ENCODE data around the gene CCR2.

The CCR2 gene

DNA sequence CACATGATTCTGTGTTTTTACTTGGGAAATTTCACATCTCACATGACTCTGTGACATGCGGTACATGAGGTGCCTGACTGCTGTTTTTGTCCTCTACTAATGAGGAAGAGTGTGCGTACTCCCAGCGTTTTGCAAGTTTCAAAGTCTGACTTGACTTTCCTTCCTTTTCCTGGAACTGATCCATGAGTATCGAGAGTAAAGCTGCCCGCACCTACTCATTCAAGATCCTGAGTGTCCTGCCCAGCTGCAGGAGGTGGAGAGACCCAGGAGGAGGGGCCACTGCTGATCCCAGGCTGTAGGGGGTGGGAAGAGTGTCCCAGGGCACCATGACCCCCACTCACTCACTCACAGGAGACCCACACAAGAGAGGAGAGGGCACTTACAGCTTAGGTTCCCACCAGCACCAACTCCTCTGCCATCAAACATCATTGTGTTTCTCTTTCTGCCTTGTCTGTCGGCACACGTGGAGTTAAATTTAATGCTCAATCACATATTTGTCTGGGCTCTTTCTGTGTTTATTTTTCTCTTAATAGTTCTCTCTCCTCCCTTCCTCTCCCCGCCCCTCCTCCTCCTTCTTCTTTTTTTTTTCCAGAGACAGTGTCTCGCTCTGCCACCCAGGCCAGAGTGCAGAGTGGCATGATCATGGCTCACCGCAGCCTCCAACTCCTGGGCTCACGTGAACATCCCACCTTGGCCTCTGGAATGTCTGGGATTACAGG is 51.5 kb downstream of the CCR2 start:
- DNase-seq, result no peak

DNA sequence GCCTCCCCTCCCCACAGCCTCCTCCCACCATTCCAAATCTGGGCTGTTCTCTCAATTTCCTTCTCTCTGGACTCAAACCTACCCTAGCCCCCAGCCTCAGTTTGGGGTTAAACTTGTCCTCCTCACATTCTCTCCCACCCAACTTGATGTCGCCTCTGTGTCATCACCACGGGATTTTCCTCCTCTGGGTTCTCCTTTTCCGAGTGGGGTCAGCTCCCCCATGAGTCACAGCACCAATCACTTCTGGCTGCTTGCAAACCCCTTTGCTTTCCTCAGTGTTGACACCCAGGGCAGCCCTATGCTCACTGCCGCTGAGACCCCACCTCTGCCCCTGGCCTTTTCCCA is 52.5 kb downstream of the CCR2 start:
- DNase-seq, result no peak

DNA sequence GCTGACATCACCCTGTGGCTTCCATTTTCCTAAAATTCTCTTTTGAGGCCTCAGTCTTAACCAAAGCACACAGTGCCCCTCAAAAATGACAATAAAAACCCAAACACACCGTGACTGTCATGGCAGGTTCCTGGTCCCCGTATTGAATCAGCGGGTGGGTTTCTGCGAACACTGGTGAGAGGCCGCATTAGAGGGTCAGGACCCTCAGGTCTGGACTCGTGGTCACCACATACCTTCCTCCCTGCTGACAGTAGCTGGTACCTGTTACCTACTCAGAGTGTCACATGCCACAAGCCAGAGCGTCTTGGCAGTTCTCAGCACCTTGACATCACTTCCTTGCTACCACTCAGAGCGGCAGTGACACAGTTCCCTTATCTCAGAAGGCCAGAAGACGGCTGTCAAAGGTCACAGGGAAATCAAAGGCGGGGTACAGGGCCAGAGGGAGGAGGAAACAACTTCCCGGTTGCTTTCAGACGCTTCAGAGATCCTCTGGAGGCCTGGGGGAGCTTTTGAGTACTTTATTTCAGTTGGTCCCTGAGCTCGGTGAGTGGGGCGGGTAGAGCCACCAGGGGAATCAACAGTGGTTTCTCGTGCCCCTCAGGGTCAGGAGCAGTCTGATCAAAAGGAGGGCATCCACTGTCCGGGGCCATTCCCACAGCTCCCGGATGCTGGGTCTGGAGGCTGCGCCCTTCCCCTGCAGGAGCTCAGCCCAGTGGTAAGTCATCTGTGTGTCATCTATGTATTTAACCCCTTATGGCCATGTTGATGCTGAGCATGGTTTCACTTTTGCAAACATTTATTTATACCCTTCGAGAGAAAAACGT is 53.1 kb downstream of the CCR2 start, which contains the start of the genes CCR5AS and CCRL2:
Gene CCR5AS (minus strand): TSS at position 279 of the 824 bp plus-strand sequence.
Gene CCRL2 (plus strand): TSS at position 472 of the 824 bp plus-strand sequence. CDS start 821 bp downstream, outside the sequence.
- DNase-seq, result no peak

DNA sequence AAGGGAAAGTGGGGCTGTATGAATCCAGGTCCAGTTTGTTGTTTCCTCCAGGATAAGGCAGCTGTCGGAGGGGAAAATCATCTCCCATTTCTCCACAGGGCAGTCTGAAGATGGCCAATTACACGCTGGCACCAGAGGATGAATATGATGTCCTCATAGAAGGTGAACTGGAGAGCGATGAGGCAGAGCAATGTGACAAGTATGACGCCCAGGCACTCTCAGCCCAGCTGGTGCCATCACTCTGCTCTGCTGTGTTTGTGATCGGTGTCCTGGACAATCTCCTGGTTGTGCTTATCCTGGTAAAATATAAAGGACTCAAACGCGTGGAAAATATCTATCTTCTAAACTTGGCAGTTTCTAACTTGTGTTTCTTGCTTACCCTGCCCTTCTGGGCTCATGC is 54.1 kb downstream of the CCR2 start:
- no peak for DNase-seq

DNA sequence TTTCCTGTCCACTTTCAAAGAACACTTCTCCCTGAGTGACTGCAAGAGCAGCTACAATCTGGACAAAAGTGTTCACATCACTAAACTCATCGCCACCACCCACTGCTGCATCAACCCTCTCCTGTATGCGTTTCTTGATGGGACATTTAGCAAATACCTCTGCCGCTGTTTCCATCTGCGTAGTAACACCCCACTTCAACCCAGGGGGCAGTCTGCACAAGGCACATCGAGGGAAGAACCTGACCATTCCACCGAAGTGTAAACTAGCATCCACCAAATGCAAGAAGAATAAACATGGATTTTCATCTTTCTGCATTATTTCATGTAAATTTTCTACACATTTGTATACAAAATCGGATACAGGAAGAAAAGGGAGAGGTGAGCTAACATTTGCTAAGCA is 54.9 kb downstream of the CCR2 start:
- no peak for DNase-seq

DNA sequence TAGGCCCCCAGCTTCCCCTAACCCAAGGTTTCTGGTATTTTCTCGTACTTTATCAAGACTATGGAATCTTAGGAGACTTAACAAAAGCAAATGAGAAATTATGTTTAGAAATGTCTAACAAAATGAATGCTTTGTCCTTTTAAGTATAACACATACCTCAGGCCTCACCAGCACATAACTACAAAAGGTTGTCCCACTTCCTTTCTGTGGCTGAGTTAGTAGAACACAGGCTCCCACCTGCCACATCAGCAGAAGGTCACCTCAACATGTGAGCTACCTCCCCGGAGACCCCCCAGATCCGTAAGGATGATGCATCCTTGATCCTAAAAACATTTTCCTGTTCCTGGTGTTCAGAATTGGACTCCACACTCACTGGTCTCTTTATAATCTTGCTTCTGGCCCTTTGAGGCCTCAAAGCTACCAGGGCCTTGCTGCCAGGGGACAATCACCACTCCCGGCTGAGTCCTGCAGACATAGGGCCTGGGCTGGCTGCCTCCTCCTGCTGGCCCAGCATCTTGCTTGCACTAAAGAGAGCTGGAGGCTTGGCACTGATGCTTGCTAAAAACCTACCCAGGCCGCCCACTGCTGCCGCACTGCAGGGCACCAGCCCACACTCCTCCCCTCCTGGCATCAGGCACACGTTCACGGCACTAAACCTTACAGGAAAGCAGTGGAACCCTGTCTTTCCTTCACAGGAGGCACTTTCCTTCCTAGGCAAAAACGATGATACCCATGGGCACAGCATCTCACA is 56.0 kb downstream of the CCR2 start:
- DNase-seq, result no peak

Data from NCI-H82 (cell line).